Measurements from ENCODE around the gene HTRA2.

GRCh38 chr2:74578408-74578807 lies 48.7 kb downstream of the HTRA2 start:
- TF ChIP-seq EZH2 (IDR thresholded peaks at IDR 0.05; ENCODE audit: insufficient read depth, poor library complexity, severe bottlenecking) (no peak), EZH2phosphoT487 (IDR thresholded peaks at IDR 0.05; ENCODE audit: insufficient read depth, low read depth) (no peak)
